Spleen (tissue), 11 donors: Measurements from ENCODE around the gene PALM3. TPM values are rescaled to one million over a fixed set of nuclear protein-coding genes. Genes with fewer than 3 reads are reported as not detected.
"Not testable (repeated sequence)": the region's sequence is repeated elsewhere in the genome, so short reads cannot be mapped to it uniquely, and the experiment has no call there.

Source experiments
- DNase-seq: peaks from one replicate; pipeline ENCODE4 v3.0.0-alpha.2; 2020
- H3K27ac ChIP-seq, 8 donors: fragments of 200-600 bp; sonication (generic) in 7 of 8; 1 replicate in 4 of 8; 2 replicates in 4 of 8; pipeline versions ENCODE4 v1.5.0 to v1.8.0; 2016 to 2021; ENCODE audit warnings: inconsistent platforms in 4 of 8, mild to moderate bottlenecking in 4 of 8, moderate library complexity in 1 of 8
- H3K27me3 ChIP-seq, 7 donors: fragments of 200-600 bp; sonication (generic) in 6 of 7; replicated peaks in 1 of 7; 1 replicate in 4 of 7; 2 replicates in 3 of 7; pipeline versions ENCODE4 v1.5.0 to v1.8.0; 2016 to 2021; ENCODE audit warnings: inconsistent platforms in 3 of 7, mild to moderate bottlenecking in 1 of 7
- H3K36me3 ChIP-seq, 6 donors: fragments of 200-600 bp; sonication (generic) in 5 of 6; 1 replicate in 4 of 6; 2 replicates in 2 of 6; pipeline versions ENCODE4 v1.5.0 to v1.8.0; 2016 to 2021; ENCODE audit warnings: inconsistent platforms in 2 of 6
- H3K4me1 ChIP-seq, 6 donors: fragments of 200-600 bp; sonication (generic) in 5 of 6; 1 replicate in 3 of 6; 2 replicates in 3 of 6; pipeline versions ENCODE4 v1.5.0 to v1.8.0; 2016 to 2021; ENCODE audit warnings: inconsistent platforms in 3 of 6
- H3K4me3 ChIP-seq, 8 donors: fragments of 200-600 bp; sonication (generic) in 7 of 8; 1 replicate in 4 of 8; 2 replicates in 4 of 8; pipeline versions ENCODE4 v1.5.0 to v1.8.0; 2016 to 2021; ENCODE audit warnings: inconsistent platforms in 4 of 8, mild to moderate bottlenecking in 4 of 8, moderate library complexity in 2 of 8
- H3K9me3 ChIP-seq, 8 donors: fragments of 200-600 bp; sonication (generic) in 7 of 8; 1 replicate in 4 of 8; 2 replicates in 4 of 8; pipeline versions ENCODE4 v1.5.0 to v1.8.0; 2016 to 2021; ENCODE audit warnings: inconsistent platforms in 4 of 8
- CTCF ChIP-seq, 11 experiments: fragments of 200-600 bp in 7 of 11; fragments of 450-650 bp in 4 of 11; sonication (generic) in 4 of 11; IDR thresholded peaks in 8 of 11; conservative IDR thresholded peaks in 3 of 11; 1 replicate in 7 of 11; 2 replicates in 4 of 11; pipeline versions ENCODE4 v1.4.0 to v1.8.0; 2016 to 2021; ENCODE audit warnings: antibody characterized with exemption in 11 of 11, inconsistent platforms in 4 of 11, mild to moderate bottlenecking in 1 of 11
- POLR2A ChIP-seq, 3 donors: fragments of 450-650 bp; IDR thresholded peaks; one replicate each; pipeline ENCODE4 v1.5.1; 2017; ENCODE audit warnings: antibody characterized with exemption in 3 of 3, mild to moderate bottlenecking in 1 of 3
- POLR2AphosphoS5 ChIP-seq, 3 donors: sonication (generic); formaldehyde crosslinking; IDR thresholded peaks; one replicate each; pipeline ENCODE4 v1.5.1; 2017; ENCODE audit warnings: antibody characterized with exemption in 3 of 3
- WGBS, 5 donors: extraction: QIAGEN DNeasy Blood & Tissue Kit in 3 of 5; methylation state at CpG; one replicate each; pipeline versions ENCODE4 v1.1.5 to v1.1.7; 2013 to 2018; 5-methylcytosine and 5-hydroxymethylcytosine counted together
- intact Hi-C: fragments of 100-400 bp; cut with DNase I; formaldehyde crosslinking; loops from one replicate; pipeline ENCODE4 v1.15.0; 2023; ENCODE audit warnings: low total_unique reads
- polyA plus RNA-seq, 3 donors: library from polyadenylated mRNA; stranded (reverse); fragments of 200-250 nt; gene quantifications; one replicate each; pipeline ENCODE4 v1.2.1, GENCODE V29; 2013
- total RNA-seq, 7 donors: library from RNA; depleted of rRNA in 3 of 7; stranded (reverse); fragments of >200 nt in 3 of 7; fragmentation: NEBNext Ultra II Directional in 4 of 7; extraction: Animal tissue kit (Norgen Biotek cat#: 25700) in 4 of 7; gene quantifications; one replicate each; pipeline versions ENCODE4 v1.1.0 to v1.2.1, GENCODE V29; 2016 to 2021
- donor health status: healthy with polysubstance abuse.
- donor health status: DM: no; HTN: no; CAD: no; lungs with moderate emphysema.
- donor health status: DM: no; HTN: no; CAD: no.
- donor health status: Bipolar disorder and iron deficiency.
- donor health status: healthy.
- donor health status: DM: no; HTN: no; CAD: no.
- donor health status: DM: yes; HTN: yes; CAD: no.

Gene PALM3
- total and polyA plus RNA-seq, 10 donors = 0.02 to 0.32 (median 0.05) TPM; not detected in 7

GRCh38 chr19:14051980-14052379 is 9.9 kb downstream of the PALM3 start:
- Histone ChIP-seq H3K36me3 (peaks cover 0 to 65% (median 51%) of the 10 kb centered on the region in 6 donors), H3K4me3 (no peak overlapping the region), H3K4me1 (peaks cover 0 to 6% (median under 1%) of the 10 kb centered on the region in 6 donors), H3K9me3 (peaks cover 0 to 10% (median 5%) of the 10 kb centered on the region in 8 donors), H3K27ac (no peak overlapping the region), H3K27me3 (peaks cover 0 to 16% (median 5%) of the 10 kb centered on the region in 7 donors)
- 72 to 93% (median 90%) methylated on average over 3 to 9 of the region's 9 CpGs for WGBS, 5 donors
- intact Hi-C loops = no loop called here
- no peak for DNase-seq
- TF ChIP-seq POLR2AphosphoS5 (IDR thresholded peaks at IDR 0.05) (no peak), POLR2A (IDR thresholded peaks at IDR 0.05) (no peak), CTCF (IDR thresholded peaks at IDR 0.05 in 8 of 11, conservative IDR thresholded peaks at IDR 0.05 in 3 of 11) (no peak)

- DNase-seq, H3K9me3 ChIP-seq, H3K4me1 ChIP-seq, H3K27ac ChIP-seq, intact Hi-C loops, H3K4me3 ChIP-seq, H3K27me3 ChIP-seq: not testable (repeated sequence)
- peaks cover 0 to 75% (median 58%) of the 10 kb centered on the region in 6 donors for H3K36me3 ChIP-seq
- WGBS, 5 donors = 89 to 97% (median 96%) methylated on average over 11 of the region's 11 CpGs
These were observed 10.9 kb downstream of the PALM3 start for GRCh38 chr19:14050961-14051360.

- Histone ChIP-seq H3K27ac (no peak overlapping the region), H3K36me3 (peaks cover 0 to 80% (median 61%) of the 10 kb centered on the region in 6 donors), H3K9me3 (peaks cover 0 to 10% (median 5%) of the 10 kb centered on the region in 8 donors), H3K4me1 (peaks cover 0 to 5% (median 0%) of the 10 kb centered on the region in 6 donors), H3K4me3 (no peak overlapping the region), H3K27me3 (peaks cover 0 to 6% (median 0%) of the 10 kb centered on the region in 7 donors)
- TF ChIP-seq POLR2AphosphoS5 (IDR thresholded peaks at IDR 0.05) = no peak
- TF ChIP-seq POLR2A (IDR thresholded peaks at IDR 0.05) = no peak
- no peak for TF ChIP-seq CTCF (IDR thresholded peaks at IDR 0.05 in 8 of 11, conservative IDR thresholded peaks at IDR 0.05 in 3 of 11)
- intact Hi-C loops = no loop called here
- no peak for DNase-seq
- WGBS, 5 donors = 92 to 99% (median 99%) methylated on average over 4 of the region's 4 CpGs
These were observed 11.4 kb downstream of the PALM3 start for GRCh38 chr19:14050512-14050911.

- peaks cover 0 to 99% (median 75%) of the 10 kb centered on the region in 6 donors for H3K36me3 ChIP-seq
- H3K27ac ChIP-seq = peak overlapping the region in 1 of 8 donors; percentile 15
- H3K27me3 ChIP-seq = no peaks in the 10 kb centered on the region
- intact Hi-C loops = loop anchor here (10.0 kb wide), 1 partner anchor 164 kb away; no protein-coding TSS in a partner anchor
- no peak overlapping the region for H3K4me3 ChIP-seq
- peaks cover 0 to 10% (median 5%) of the 10 kb centered on the region in 8 donors for H3K9me3 ChIP-seq
- 73 to 83% (median 74%) methylated on average over 8 of the region's 8 CpGs for WGBS, 5 donors
- H3K4me1 ChIP-seq = peaks cover 0 to 5% (median 0%) of the 10 kb centered on the region in 6 donors
- peak; percentile 90 for DNase-seq
- TF ChIP-seq POLR2AphosphoS5 (IDR thresholded peaks at IDR 0.05) (peak in 2 of 3 donors; percentile 11 to 23), POLR2A (IDR thresholded peaks at IDR 0.05) (no peak), CTCF (IDR thresholded peaks at IDR 0.05 in 8 of 11, conservative IDR thresholded peaks at IDR 0.05 in 3 of 11) (peak; percentile 61 to 95 (median 85))
These were observed 13.3 kb downstream of the PALM3 start for GRCh38 chr19:14048443-14049153.

GRCh38 chr19:14047866-14048265 is 14.0 kb downstream of the PALM3 start:
- not testable (repeated sequence) for H3K9me3 ChIP-seq, H3K4me3 ChIP-seq, H3K27me3 ChIP-seq, H3K4me1 ChIP-seq, H3K27ac ChIP-seq, DNase-seq
- intact Hi-C loops = loop anchor here (10.0 kb wide), 1 partner anchor 163 kb away; no protein-coding TSS in a partner anchor
- peaks cover 0 to 100% (median 74%) of the 10 kb centered on the region in 6 donors for H3K36me3 ChIP-seq
- 91 to 99% (median 97%) methylated on average over 9 to 10 of the region's 10 CpGs for WGBS, 5 donors
